Natural killer cell (primary cell): Measurements from ENCODE around the gene DAPK2. TPM values are rescaled to one million over a fixed set of nuclear protein-coding genes. Genes with fewer than 3 reads are reported as not detected.

ENCODE experiments used
- ATAC-seq, 3 donors: fragments of 150-1000 bp in 2 of 3; fragments of 200-7000 bp in 1 of 3; cut with Tn5 transposase; 1 replicate in 1 of 3; 2 replicates in 2 of 3; pipeline ENCODE4 v1.10.0; 2021; ENCODE audit warnings: mild to moderate bottlenecking in 2 of 3, moderate library complexity in 2 of 3
- DNase-seq, 2 donors: peaks; one replicate each; pipeline versions ENCODE4 v3.0.0 to v3.0.0-alpha.2; 2013 to 2021; ENCODE audit warnings: mixed read lengths in 1 of 2
- H3K27ac ChIP-seq: one replicate; pipeline ENCODE4 v1.5.1; 2013; ENCODE audit warnings: mild to moderate bottlenecking, low read length
- H3K27me3 ChIP-seq: one replicate; pipeline ENCODE4 v1.6.1; 2013; ENCODE audit warnings: low read length; ENCODE audit not compliant: control insufficient read depth, insufficient read depth
- H3K36me3 ChIP-seq: one replicate; pipeline ENCODE4 v1.6.1; 2013; ENCODE audit warnings: low read length; ENCODE audit not compliant: control insufficient read depth, insufficient read depth
- H3K4me1 ChIP-seq: one replicate; pipeline ENCODE4 v1.6.1; 2013; ENCODE audit warnings: low read length; ENCODE audit not compliant: control insufficient read depth, insufficient read depth
- H3K4me3 ChIP-seq: one replicate; pipeline ENCODE4 v1.5.1; 2013; ENCODE audit warnings: low read length
- H3K9me3 ChIP-seq: one replicate; pipeline ENCODE4 v1.6.1; 2013; ENCODE audit warnings: low read length; ENCODE audit not compliant: control insufficient read depth, insufficient read depth
- H3K27ac Mint-ChIP-seq, 2 donors: one replicate each; pipeline ENCODE4 v1.8.0; 2022; ENCODE audit warnings: mild to moderate bottlenecking in 2 of 2, mixed read lengths in 2 of 2, moderate library complexity in 1 of 2
- H3K27me3 Mint-ChIP-seq, 2 donors: one replicate each; pipeline ENCODE4 v1.8.0; 2022; ENCODE audit warnings: low read depth in 2 of 2, mixed read lengths in 2 of 2
- H3K36me3 Mint-ChIP-seq: one replicate; pipeline ENCODE4 v1.8.0; 2022; ENCODE audit warnings: mixed read lengths
- H3K4me1 Mint-ChIP-seq, 2 donors: one replicate each; pipeline ENCODE4 v1.8.0; 2022; ENCODE audit warnings: mixed read lengths in 2 of 2
- H3K4me3 Mint-ChIP-seq: one replicate; pipeline ENCODE4 v1.8.0; 2022; ENCODE audit warnings: mild to moderate bottlenecking, moderate library complexity, mixed read lengths
- H3K9me3 Mint-ChIP-seq, 2 donors: one replicate each; pipeline ENCODE4 v1.8.0; 2022; ENCODE audit warnings: mixed read lengths in 2 of 2
- CTCF ChIP-seq: fragments of 200-600 bp; IDR thresholded peaks from one replicate; pipeline ENCODE4 v1.8.0; 2022; ENCODE audit warnings: antibody characterized with exemption
- WGBS: methylation state at CpG from one replicate; pipeline ENCODE4 v1.1.7; 2013; ENCODE audit warnings: missing lambda C conversion rate; ENCODE audit not compliant: insufficient coverage; 5-methylcytosine and 5-hydroxymethylcytosine counted together
- intact Hi-C: fragments of 100-400 bp; cut with micrococcal nuclease; formaldehyde crosslinking; loops from one replicate; pipeline ENCODE4 v1.14.2; 2022
- total RNA-seq, 4 donors: library from RNA; stranded (reverse); fragments of 120-200 nt in 1 of 4; gene quantifications; one replicate each; pipeline versions ENCODE4 v1.2.3 to v1.2.4, GENCODE V29; 2013 to 2022

Gene DAPK2
- total RNA-seq, 3 donors from 2014 or later (not counting 1 experiment from before 2014, with no cell fraction given): 3.7 to 25.3 (median 6.0) TPM

DNA sequence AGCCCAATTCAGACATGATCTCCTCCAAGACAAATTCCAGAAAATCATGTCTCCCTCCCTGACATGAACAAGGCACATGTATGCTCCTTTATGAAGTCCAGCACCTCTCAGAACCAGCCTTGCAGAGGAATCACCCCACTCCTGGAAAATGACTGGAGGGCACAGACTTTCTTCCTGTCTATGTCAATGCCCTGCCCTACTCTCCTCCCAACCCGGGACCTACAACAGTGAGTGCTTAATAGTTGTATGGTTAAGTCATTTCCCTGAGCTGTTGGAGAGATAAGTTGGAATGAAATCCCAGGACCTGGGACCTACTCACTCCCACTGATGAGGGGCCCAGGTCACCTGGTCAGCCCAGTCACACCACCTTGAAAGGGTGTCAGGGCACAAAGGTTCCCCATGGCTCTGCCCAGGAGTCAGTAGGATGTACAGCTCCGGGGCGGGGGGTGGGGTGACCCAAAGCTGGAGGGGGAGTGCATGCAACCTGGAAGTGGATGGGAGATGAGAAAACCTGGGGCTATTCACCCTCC, 132.4 kb downstream of the DAPK2 start:
- H3K4me3 ChIP-seq: no peak overlapping the region
- H3K36me3 ChIP-seq: no peaks in the 10 kb centered on the region
- peaks cover 1 to 16% of the 10 kb centered on the region in 2 donors for H3K4me1 Mint-ChIP-seq
- ATAC-seq (no peak), DNase-seq (no peak)
- H3K4me3 Mint-ChIP-seq: no peak overlapping the region
- H3K27me3 Mint-ChIP-seq: no peaks in the 10 kb centered on the region
- no peak for TF ChIP-seq CTCF
- no peaks in the 10 kb centered on the region for H3K9me3 ChIP-seq
- H3K4me1 ChIP-seq: peaks cover 2% of the 10 kb centered on the region
- no peak overlapping the region for H3K27ac Mint-ChIP-seq
- 94% methylated on average over 2 of the region's 3 CpGs for WGBS
- H3K9me3 Mint-ChIP-seq: no peaks in the 10 kb centered on the region
- H3K27me3 ChIP-seq: no peaks in the 10 kb centered on the region
- no peaks in the 10 kb centered on the region for H3K36me3 Mint-ChIP-seq
- no peak overlapping the region for H3K27ac ChIP-seq
- intact Hi-C loops: no loop called here

- Mint-ChIP-seq H3K27ac (no peak overlapping the region), H3K4me3 (no peak overlapping the region), H3K36me3 (no peaks in the 10 kb centered on the region), H3K27me3 (no peaks in the 10 kb centered on the region), H3K4me1 (peaks cover 0 to 17% of the 10 kb centered on the region in 2 donors), H3K9me3 (no peaks in the 10 kb centered on the region)
- intact Hi-C loops: no loop called here
- no peaks in the 10 kb centered on the region for H3K36me3 ChIP-seq
- H3K4me1 ChIP-seq: peaks cover 7% of the 10 kb centered on the region
- TF ChIP-seq CTCF: no peak
- no peaks in the 10 kb centered on the region for H3K9me3 ChIP-seq
- no peak overlapping the region for H3K4me3 ChIP-seq
- WGBS: 95% methylated on average over 9 of the region's 9 CpGs
- no peak overlapping the region for H3K27ac ChIP-seq
- no peak for DNase-seq
- H3K27me3 ChIP-seq: no peaks in the 10 kb centered on the region
- no peak for ATAC-seq
Measured at GRCh38 chr15:63913336-63913735, 132.9 kb downstream of the DAPK2 start.

DNA sequence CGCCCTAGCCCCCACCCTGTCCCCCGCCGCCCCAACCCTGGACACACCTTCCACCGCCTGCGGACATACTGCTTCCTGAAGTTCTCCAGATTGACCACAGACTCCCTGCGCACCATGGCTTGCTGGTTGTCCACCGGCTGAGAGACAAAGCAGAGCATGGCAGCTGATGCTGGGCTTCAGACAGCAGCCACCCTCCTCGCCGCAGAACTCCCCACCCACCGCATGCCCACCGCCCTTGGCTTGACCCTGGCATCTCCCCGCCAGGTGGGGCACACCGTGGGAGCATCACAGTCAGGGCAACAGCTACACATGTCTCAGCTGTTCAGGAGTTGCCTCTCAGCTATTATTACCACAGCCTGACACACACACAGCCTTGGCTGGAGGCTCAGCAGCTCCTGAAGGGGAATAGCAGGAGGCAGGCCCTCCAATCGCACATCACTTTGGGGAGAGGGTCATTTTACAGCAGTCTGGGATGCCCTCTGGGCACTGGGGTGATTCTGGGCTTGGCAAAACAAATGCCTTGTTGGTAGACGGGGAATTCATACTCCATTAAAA, 134.1 kb downstream of the DAPK2 start:
- H3K4me1 ChIP-seq: peaks cover 19% of the 10 kb centered on the region
- ATAC-seq: no peak
- H3K9me3 Mint-ChIP-seq: no peaks in the 10 kb centered on the region

More for the DNA sequence above, 134.1 kb downstream of the DAPK2 start:
- no peak overlapping the region for H3K4me3 ChIP-seq
- H3K9me3 ChIP-seq: no peaks in the 10 kb centered on the region
- no peak for TF ChIP-seq CTCF
- Mint-ChIP-seq H3K4me1 (peaks cover 6 to 18% of the 10 kb centered on the region in 2 donors), H3K36me3 (no peaks in the 10 kb centered on the region), H3K27me3 (no peaks in the 10 kb centered on the region), H3K27ac (no peak overlapping the region), H3K4me3 (no peak overlapping the region)
- 89% methylated on average over 14 of the region's 15 CpGs for WGBS
- no peaks in the 10 kb centered on the region for H3K36me3 ChIP-seq
- DNase-seq: no peak
- no peaks in the 10 kb centered on the region for H3K27me3 ChIP-seq
- H3K27ac ChIP-seq: no peak overlapping the region
- intact Hi-C loops: no loop called here
